ENCODE results near the gene PANK1.

- TF ChIP-seq ZNF766 (CRISPR knock-in tag; conservative IDR thresholded peaks at IDR 0.05) (no peak), NCOA4 (IDR thresholded peaks at IDR 0.05; ENCODE audit: partially characterized antibody) (no peak), CTCF (IDR thresholded peaks at IDR 0.05 in 2 of 3, conservative IDR thresholded peaks at IDR 0.05 in 1 of 3; ENCODE audit: insufficient read depth in 2 of 3, low read depth in 1 of 3, low read length in 3 of 3) (no peak), RCOR1 (IDR thresholded peaks at IDR 0.05; ENCODE audit: borderline replicate concordance in 1 of 2, low read depth in 2 of 2, low read length in 2 of 2) (no peak), DPF2 (IDR thresholded peaks at IDR 0.05) (no peak), EZH2 (IDR thresholded peaks at IDR 0.05; ENCODE audit: borderline replicate concordance, low read depth, low read length) (no peak), CREB1 (IDR thresholded peaks at IDR 0.05) (no peak), CREB1 (CRISPR knock-in tag; IDR thresholded peaks at IDR 0.05) (no peak), PHB (CRISPR knock-in tag; IDR thresholded peaks at IDR 0.05) (no peak), TSHZ1 (CRISPR knock-in tag; IDR thresholded peaks at IDR 0.05) (no peak), BRCA1 (IDR thresholded peaks at IDR 0.05) (no peak), BRCA1 (CRISPR knock-in tag; IDR thresholded peaks at IDR 0.05) (no peak)
These were observed 95.5 kb downstream of the PANK1 start for GRCh38 chr10:89549510-89549909.
